Measurements from ENCODE around the gene NRP2.

Gene NRP2

GRCh38 chr2:205750797-205751196, 68.5 kb downstream of the NRP2 start:
- H3K9ac ChIP-seq, result no peak overlapping the region
- H3K36me3 ChIP-seq, result peaks cover 0 to 78% (median 0%) of the 10 kb centered on the region in 11 experiments; a peak in 3 of 22 replicates
- H4K20me1 ChIP-seq, result no peaks in the 10 kb centered on the region; a peak in 1 of 22 replicates
- H3K9me3 ChIP-seq (replicated peaks in 1 of 11), result no peaks in the 10 kb centered on the region
- H3K4me3 ChIP-seq, result no peak overlapping the region
- H3K4me2 ChIP-seq, result no peak overlapping the region
- H3K27me3 ChIP-seq, result no peaks in the 10 kb centered on the region
- peaks cover 5 to 12% (median 11%) of the 10 kb centered on the region in 10 experiments; a peak in 19 of 20 replicates for H3K4me1 ChIP-seq
- no peak for TF ChIP-seq Cebpa-rat (IDR thresholded peaks at IDR 0.05)
- no peak overlapping the region for H3K27ac ChIP-seq

- no peak overlapping the region for H3K9ac ChIP-seq
- no peaks in the 10 kb centered on the region; a peak in 1 of 22 replicates for H4K20me1 ChIP-seq
- H3K36me3 ChIP-seq, result peaks cover 0 to 74% (median 0%) of the 10 kb centered on the region in 11 experiments; a peak in 3 of 22 replicates
- no peaks in the 10 kb centered on the region for H3K9me3 ChIP-seq (replicated peaks in 1 of 11)
- no peak for TF ChIP-seq Cebpa-rat (IDR thresholded peaks at IDR 0.05)
- no peak overlapping the region for H3K27ac ChIP-seq
- H3K4me1 ChIP-seq, result peaks cover 5 to 20% (median 17%) of the 10 kb centered on the region in 10 experiments; a peak in 19 of 20 replicates
- no peaks in the 10 kb centered on the region for H3K27me3 ChIP-seq
- peak overlapping the region in 2 of 11 experiments; percentile 30 to 54; a peak in 3 of 22 replicates for H3K4me2 ChIP-seq
- no peak overlapping the region for H3K4me3 ChIP-seq
Measured at GRCh38 chr2:205751569-205752031, 69.3 kb downstream of the NRP2 start.

GRCh38 chr2:205752296-205752820, 70.1 kb downstream of the NRP2 start:
- TF ChIP-seq Cebpa-rat (IDR thresholded peaks at IDR 0.05), result no peak
- H4K20me1 ChIP-seq, result no peaks in the 10 kb centered on the region; a peak in 1 of 22 replicates
- no peak overlapping the region for H3K27ac ChIP-seq
- H3K4me3 ChIP-seq, result no peak overlapping the region
- H3K9me3 ChIP-seq (replicated peaks in 1 of 11), result no peaks in the 10 kb centered on the region
- H3K9ac ChIP-seq, result no peak overlapping the region
- H3K4me2 ChIP-seq, result no peak overlapping the region
- peaks cover 0 to 71% (median 0%) of the 10 kb centered on the region in 11 experiments; a peak in 3 of 22 replicates for H3K36me3 ChIP-seq
- H3K4me1 ChIP-seq, result peaks cover 5 to 21% (median 17%) of the 10 kb centered on the region in 10 experiments; a peak in 19 of 20 replicates
- no peaks in the 10 kb centered on the region for H3K27me3 ChIP-seq

- H3K4me1 ChIP-seq, result peaks cover 5 to 21% (median 17%) of the 10 kb centered on the region in 10 experiments; a peak in 19 of 20 replicates
- no peaks in the 10 kb centered on the region; a peak in 1 of 22 replicates for H4K20me1 ChIP-seq
- H3K9me3 ChIP-seq (replicated peaks in 1 of 11), result no peaks in the 10 kb centered on the region
- no peak overlapping the region for H3K9ac ChIP-seq
- H3K27ac ChIP-seq, result no peak overlapping the region
- H3K27me3 ChIP-seq, result no peaks in the 10 kb centered on the region
- no peak overlapping the region for H3K4me3 ChIP-seq
- no peak for TF ChIP-seq Cebpa-rat (IDR thresholded peaks at IDR 0.05)
- H3K36me3 ChIP-seq, result peaks cover 0 to 72% (median 0%) of the 10 kb centered on the region in 11 experiments; a peak in 3 of 22 replicates
- no peak overlapping the region for H3K4me2 ChIP-seq
Measured at GRCh38 chr2:205752924-205753323, 70.6 kb downstream of the NRP2 start.

GRCh38 chr2:205754285-205754923, 72.1 kb downstream of the NRP2 start:
- Histone ChIP-seq H3K27ac (no peak overlapping the region), H3K9ac (no peak overlapping the region), H3K27me3 (no peaks in the 10 kb centered on the region)

GRCh38 chr2:205754924-205755321, 72.6 kb downstream of the NRP2 start:
- H3K27me3 ChIP-seq, result no peaks in the 10 kb centered on the region
- H3K4me2 ChIP-seq, result peak overlapping the region in 9 of 11 experiments; percentile 1 to 74 (median 57); a peak in 14 of 22 replicates
- H3K9ac ChIP-seq, result no peak overlapping the region
- no peak overlapping the region for H3K27ac ChIP-seq
- H3K36me3 ChIP-seq, result peaks cover 0 to 62% (median 0%) of the 10 kb centered on the region in 11 experiments; a peak in 3 of 22 replicates
- no peak for TF ChIP-seq Cebpa-rat (IDR thresholded peaks at IDR 0.05)
- H4K20me1 ChIP-seq, result no peaks in the 10 kb centered on the region; a peak in 1 of 22 replicates
- no peaks in the 10 kb centered on the region for H3K9me3 ChIP-seq (replicated peaks in 1 of 11)
- H3K4me1 ChIP-seq, result peaks cover 5 to 21% (median 17%) of the 10 kb centered on the region in 10 experiments; a peak in 19 of 20 replicates
- no peak overlapping the region for H3K4me3 ChIP-seq

More at GRCh38 chr2:205754285-205754923, 72.1 kb downstream of the NRP2 start:
- Histone ChIP-seq H3K9me3 (replicated peaks in 1 of 11) (no peaks in the 10 kb centered on the region), H3K4me1 (peaks cover 5 to 21% (median 17%) of the 10 kb centered on the region in 10 experiments; a peak in 19 of 20 replicates), H3K4me2 (peak overlapping the region in 6 of 11 experiments; percentile 1 to 74 (median 60); a peak in 6 of 22 replicates), H3K4me3 (no peak overlapping the region), H4K20me1 (no peaks in the 10 kb centered on the region; a peak in 1 of 22 replicates), H3K36me3 (peaks cover 0 to 67% (median 0%) of the 10 kb centered on the region in 11 experiments; a peak in 3 of 22 replicates)
- no peak for TF ChIP-seq Cebpa-rat (IDR thresholded peaks at IDR 0.05)

- peak overlapping the region in 4 of 11 experiments; percentile 2 to 39 (median 22); a peak in 2 of 22 replicates for H3K27ac ChIP-seq
- H3K36me3 ChIP-seq, result peaks cover 0 to 62% (median 0%) of the 10 kb centered on the region in 11 experiments; a peak in 3 of 22 replicates
- no peak for TF ChIP-seq Cebpa-rat (IDR thresholded peaks at IDR 0.05)
- H3K27me3 ChIP-seq, result no peaks in the 10 kb centered on the region
- no peak overlapping the region for H3K4me3 ChIP-seq
- H3K9ac ChIP-seq, result peak overlapping the region in 1 of 11 experiments; percentile 17; a peak in 1 of 22 replicates
- peak overlapping the region in 8 of 11 experiments; percentile 40 to 74 (median 60); a peak in 16 of 22 replicates for H3K4me2 ChIP-seq
- peaks cover 5 to 21% (median 17%) of the 10 kb centered on the region in 10 experiments; a peak in 19 of 20 replicates for H3K4me1 ChIP-seq
- H4K20me1 ChIP-seq, result no peaks in the 10 kb centered on the region; a peak in 1 of 22 replicates
- H3K9me3 ChIP-seq (replicated peaks in 1 of 11), result no peaks in the 10 kb centered on the region
Measured at GRCh38 chr2:205755923-205756322, 73.6 kb downstream of the NRP2 start.

- no peaks in the 10 kb centered on the region; a peak in 1 of 22 replicates for H4K20me1 ChIP-seq
- no peak overlapping the region for H3K4me2 ChIP-seq
- H3K4me3 ChIP-seq, result no peak overlapping the region
- no peaks in the 10 kb centered on the region for H3K27me3 ChIP-seq
- H3K36me3 ChIP-seq, result peaks cover 0 to 53% (median 0%) of the 10 kb centered on the region in 11 experiments; a peak in 3 of 22 replicates
- TF ChIP-seq Cebpa-rat (IDR thresholded peaks at IDR 0.05), result no peak
- H3K27ac ChIP-seq, result no peak overlapping the region
- peaks cover 0 to 21% (median 17%) of the 10 kb centered on the region in 10 experiments; a peak in 16 of 20 replicates for H3K4me1 ChIP-seq
- no peaks in the 10 kb centered on the region for H3K9me3 ChIP-seq (replicated peaks in 1 of 11)
- no peak overlapping the region for H3K9ac ChIP-seq
Measured at GRCh38 chr2:205757271-205757670, 75.0 kb downstream of the NRP2 start.

- Histone ChIP-seq H3K27ac (no peak overlapping the region), H3K27me3 (no peaks in the 10 kb centered on the region), H4K20me1 (no peaks in the 10 kb centered on the region; a peak in 1 of 22 replicates), H3K9ac (no peak overlapping the region), H3K4me3 (no peak overlapping the region), H3K4me1 (peaks cover 0 to 21% (median 17%) of the 10 kb centered on the region in 10 experiments; a peak in 16 of 20 replicates), H3K36me3 (peaks cover 0 to 51% (median 0%) of the 10 kb centered on the region in 11 experiments; a peak in 3 of 22 replicates), H3K9me3 (replicated peaks in 1 of 11) (no peaks in the 10 kb centered on the region), H3K4me2 (no peak overlapping the region)
- TF ChIP-seq Cebpa-rat (IDR thresholded peaks at IDR 0.05), result no peak
Measured at GRCh38 chr2:205758051-205758450, 75.8 kb downstream of the NRP2 start.

Measured in BLaER1 treated with 17β-estradiol and CSF1 and Interleukin-3, amounts not matched to agents 10 nM and 100 nM (cell line).